ENCODE measurements around the gene LIMK1.

DNA sequence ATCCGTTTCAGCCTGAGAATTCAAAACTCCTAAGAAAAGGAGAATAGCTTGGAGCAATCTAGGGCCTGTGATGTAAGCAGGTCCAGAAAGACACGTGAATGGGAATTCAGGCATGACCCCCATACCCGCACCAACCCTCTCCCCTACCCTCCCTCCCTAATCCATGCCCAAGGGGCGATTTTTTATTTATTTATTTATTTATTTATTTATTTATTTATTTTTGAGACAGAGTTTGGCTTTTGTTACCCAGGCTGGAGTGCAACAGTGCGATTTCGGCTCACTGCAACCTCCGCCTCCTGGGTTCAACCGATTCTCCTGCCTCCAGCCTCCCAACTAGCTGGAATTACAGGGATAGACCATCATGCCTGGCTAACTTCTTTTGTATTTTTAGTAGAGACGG lies 74.0 kb downstream of the LIMK1 start:
- TF ChIP-seq POLR2A (IDR thresholded peaks at IDR 0.05; ENCODE audit: low read depth, low read length) (no peak), RFX5 (IDR thresholded peaks at IDR 0.05; ENCODE audit: low read depth, low read length) (no peak), RCOR1 (IDR thresholded peaks at IDR 0.05; ENCODE audit: insufficient replicate concordance, low read length) (no peak), MXI1 (IDR thresholded peaks at IDR 0.05; ENCODE audit: borderline replicate concordance, low read depth, low read length) (no peak), MAZ (IDR thresholded peaks at IDR 0.05; ENCODE audit: borderline replicate concordance, low read depth, low read length) (no peak), SMC3 (IDR thresholded peaks at IDR 0.05; ENCODE audit: low read depth, low read length) (no peak), MAFK (IDR thresholded peaks at IDR 0.05; ENCODE audit: low read depth, low read length) (no peak), FOS (IDR thresholded peaks at IDR 0.05; ENCODE audit: low read depth, low read length) (no peak), RAD21 (IDR thresholded peaks at IDR 0.05; ENCODE audit: low read length) (no peak), BHLHE40 (IDR thresholded peaks at IDR 0.05; ENCODE audit: low read depth, low read length) (no peak)
- TF ChIP-seq, protein P1, sequence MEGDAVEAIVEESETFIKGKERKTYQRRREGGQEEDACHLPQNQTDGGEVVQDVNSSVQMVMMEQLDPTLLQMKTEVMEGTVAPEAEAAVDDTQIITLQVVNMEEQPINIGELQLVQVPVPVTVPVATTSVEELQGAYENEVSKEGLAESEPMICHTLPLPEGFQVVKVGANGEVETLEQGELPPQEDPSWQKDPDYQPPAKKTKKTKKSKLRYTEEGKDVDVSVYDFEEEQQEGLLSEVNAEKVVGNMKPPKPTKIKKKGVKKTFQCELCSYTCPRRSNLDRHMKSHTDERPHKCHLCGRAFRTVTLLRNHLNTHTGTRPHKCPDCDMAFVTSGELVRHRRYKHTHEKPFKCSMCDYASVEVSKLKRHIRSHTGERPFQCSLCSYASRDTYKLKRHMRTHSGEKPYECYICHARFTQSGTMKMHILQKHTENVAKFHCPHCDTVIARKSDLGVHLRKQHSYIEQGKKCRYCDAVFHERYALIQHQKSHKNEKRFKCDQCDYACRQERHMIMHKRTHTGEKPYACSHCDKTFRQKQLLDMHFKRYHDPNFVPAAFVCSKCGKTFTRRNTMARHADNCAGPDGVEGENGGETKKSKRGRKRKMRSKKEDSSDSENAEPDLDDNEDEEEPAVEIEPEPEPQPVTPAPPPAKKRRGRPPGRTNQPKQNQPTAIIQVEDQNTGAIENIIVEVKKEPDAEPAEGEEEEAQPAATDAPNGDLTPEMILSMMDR (conservative IDR thresholded peaks at IDR 0.05; ENCODE audit: low read depth, low read length), result no peak
- TF ChIP-seq, protein P2, sequence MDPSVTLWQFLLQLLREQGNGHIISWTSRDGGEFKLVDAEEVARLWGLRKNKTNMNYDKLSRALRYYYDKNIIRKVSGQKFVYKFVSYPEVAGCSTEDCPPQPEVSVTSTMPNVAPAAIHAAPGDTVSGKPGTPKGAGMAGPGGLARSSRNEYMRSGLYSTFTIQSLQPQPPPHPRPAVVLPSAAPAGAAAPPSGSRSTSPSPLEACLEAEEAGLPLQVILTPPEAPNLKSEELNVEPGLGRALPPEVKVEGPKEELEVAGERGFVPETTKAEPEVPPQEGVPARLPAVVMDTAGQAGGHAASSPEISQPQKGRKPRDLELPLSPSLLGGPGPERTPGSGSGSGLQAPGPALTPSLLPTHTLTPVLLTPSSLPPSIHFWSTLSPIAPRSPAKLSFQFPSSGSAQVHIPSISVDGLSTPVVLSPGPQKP (IDR thresholded peaks at IDR 0.05; ENCODE audit: borderline replicate concordance, low read depth, low read length), result no peak
- TF ChIP-seq, protein P3, sequence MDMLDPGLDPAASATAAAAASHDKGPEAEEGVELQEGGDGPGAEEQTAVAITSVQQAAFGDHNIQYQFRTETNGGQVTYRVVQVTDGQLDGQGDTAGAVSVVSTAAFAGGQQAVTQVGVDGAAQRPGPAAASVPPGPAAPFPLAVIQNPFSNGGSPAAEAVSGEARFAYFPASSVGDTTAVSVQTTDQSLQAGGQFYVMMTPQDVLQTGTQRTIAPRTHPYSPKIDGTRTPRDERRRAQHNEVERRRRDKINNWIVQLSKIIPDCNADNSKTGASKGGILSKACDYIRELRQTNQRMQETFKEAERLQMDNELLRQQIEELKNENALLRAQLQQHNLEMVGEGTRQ (IDR thresholded peaks at IDR 0.05; ENCODE audit: low read depth, low read length), result no peak

All from IMR-90 (cell line).